Tracheal epithelial cell (primary cell): ENCODE data around the gene OVOL1. TPM values are rescaled to one million over a fixed set of nuclear protein-coding genes. Genes with fewer than 3 reads are reported as not detected.

Experiments
- total RNA-seq: library from RNA; depleted of rRNA; stranded (reverse); fragments of >200 nt; gene quantifications from 2 replicates; pipeline ENCODE4 v1.2.1, GENCODE V29; 2014

The OVOL1 gene
- 8.1 and 61.7 TPM in 2 replicates for total RNA-seq

DNA sequence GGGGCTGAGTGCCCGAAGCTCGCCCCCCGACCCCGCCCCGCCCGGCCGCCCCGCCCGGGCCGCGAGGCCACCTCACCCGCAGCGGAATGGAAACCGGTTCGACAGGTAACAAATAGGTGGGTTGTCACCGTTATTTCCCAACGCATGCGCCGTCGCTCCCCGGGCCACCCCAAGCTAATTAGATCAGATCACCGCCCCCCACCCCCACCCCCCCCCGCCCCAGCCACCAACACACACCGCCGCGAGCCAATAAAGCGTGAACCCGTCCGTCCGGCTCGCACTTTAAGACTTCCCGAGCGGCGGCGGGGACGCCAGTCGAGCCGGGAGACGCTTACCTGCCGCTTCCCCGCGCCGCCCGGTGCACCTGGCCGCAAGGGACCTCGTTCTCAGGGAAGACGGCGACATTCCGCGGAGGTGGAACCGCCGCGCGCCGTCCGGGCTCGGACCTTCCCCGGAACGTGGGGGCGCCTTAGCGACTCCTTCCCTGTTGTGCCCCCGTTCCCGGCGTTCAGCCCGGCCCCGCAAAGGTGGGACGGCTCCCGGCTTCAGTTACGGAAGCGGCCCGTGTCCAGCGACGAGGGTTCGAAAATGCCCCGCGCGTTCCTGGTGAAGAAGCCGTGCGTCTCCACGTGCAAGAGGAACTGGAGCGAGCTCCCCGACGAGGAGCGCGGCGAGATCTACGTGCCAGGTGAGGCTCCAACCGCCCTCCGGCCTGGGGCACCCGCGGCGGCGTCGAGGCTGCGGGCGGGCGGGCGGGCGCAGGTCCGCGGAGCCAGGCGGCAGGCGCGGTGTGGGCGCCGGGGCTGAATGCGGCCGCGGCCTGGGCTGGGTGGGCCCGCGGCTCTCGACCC lies at the start of gene OVOL1:
Gene OVOL1 (plus strand): TSS at position 278 of the 851 bp plus-strand sequence. CDS start 311 bp downstream, at position 589.

DNA sequence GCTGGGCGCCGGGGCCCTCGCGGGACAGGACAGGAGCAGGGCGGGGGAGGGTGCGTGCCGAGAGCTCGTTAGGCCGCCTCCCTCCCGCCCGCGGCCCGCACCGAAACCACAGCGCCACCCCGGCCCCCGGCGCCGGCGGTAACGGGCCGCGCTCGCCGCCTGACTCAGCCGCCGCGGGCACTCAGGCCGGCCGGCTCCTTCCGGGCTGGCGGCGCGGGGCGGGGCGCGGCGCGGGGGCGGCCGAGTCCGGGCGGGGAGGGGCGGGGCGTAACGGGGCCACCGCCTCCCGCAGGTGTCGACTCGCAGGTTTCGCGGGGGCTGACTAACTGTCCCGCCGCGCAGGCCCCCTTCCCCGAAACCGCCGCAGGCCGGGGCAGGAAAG lies 6.1 kb upstream of the OVOL1 start, which contains the start of gene AP5B1:
Gene AP5B1 (minus strand): TSS at position 207 of the 382 bp plus-strand sequence. CDS start 385 bp downstream, outside the sequence.

DNA sequence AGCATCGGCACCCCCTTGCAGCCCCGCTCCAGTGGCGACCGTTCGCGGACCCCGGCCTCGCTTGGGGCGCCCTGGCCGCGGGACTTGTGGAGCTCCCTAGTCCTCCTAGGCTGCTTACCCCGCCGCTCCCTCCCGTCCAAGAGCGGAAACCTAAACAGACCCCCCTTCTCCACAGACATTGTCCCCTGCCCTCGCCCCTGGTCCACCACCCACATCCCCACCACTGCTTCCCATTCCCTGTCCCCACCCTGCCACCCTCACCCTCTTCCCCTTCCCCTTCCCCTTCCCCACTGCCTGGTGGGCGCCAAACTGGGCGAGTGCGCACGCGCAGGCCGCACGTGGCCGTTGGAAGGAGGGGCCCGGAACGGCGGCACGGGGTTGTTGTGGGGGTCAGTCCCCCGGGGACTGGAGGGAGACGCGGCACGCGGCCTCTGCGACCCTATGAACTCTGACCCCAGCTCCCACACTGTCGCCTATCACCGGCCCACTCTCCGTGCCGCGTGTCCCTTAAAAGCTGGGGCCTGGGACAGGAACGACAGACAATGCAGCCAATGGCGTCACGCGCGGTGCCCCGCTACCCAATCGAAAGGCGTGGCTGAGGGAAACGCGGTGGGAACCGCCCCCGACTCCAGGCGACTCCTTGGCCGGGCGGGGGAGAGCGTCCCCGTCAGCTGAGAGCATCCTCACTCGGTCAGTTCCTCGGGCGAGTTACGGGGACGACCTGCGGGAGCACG lies 46.6 kb downstream of the OVOL1 start, which contains the start of gene SNX32:
Gene SNX32 (plus strand): TSS at position 667 of the 734 bp plus-strand sequence. CDS start 103 bp downstream, outside the sequence.

Other genes with a start within 250 kb of the OVOL1 start
- gene LTBP3, start 228.7 kb upstream of the OVOL1 start, total RNA-seq = 19.8 and 39.0 TPM in 2 replicates
- gene ZNRD2, start 216.6 kb upstream of the OVOL1 start, total RNA-seq = 63.3 and 88.9 TPM in 2 replicates
- 12.1 and 17.6 TPM in 2 replicates for gene FAM89B, start 214.5 kb upstream of the OVOL1 start, total RNA-seq
- gene EHBP1L1, start 211.0 kb upstream of the OVOL1 start, total RNA-seq = 60.1 and 66.3 TPM in 2 replicates
- 0.48 and 3.2 TPM in 2 replicates for gene KCNK7, start 191.3 kb upstream of the OVOL1 start, total RNA-seq
- gene MAP3K11, start 172.8 kb upstream of the OVOL1 start, total RNA-seq = 15.6 and 33.7 TPM in 2 replicates
- 11.3 and 15.4 TPM in 2 replicates for gene PCNX3, start 171.3 kb upstream of the OVOL1 start, total RNA-seq
- 20.2 and 22.8 TPM in 2 replicates for gene SIPA1, start 149.0 kb upstream of the OVOL1 start, total RNA-seq
- gene RELA, start 124.1 kb upstream of the OVOL1 start, total RNA-seq = 10.7 and 19.0 TPM in 2 replicates
- gene KAT5, start 74.8 kb upstream of the OVOL1 start, total RNA-seq = 33.0 and 43.6 TPM in 2 replicates
- gene RNASEH2C, start 66.3 kb upstream of the OVOL1 start, total RNA-seq = 13.9 and 42.2 TPM in 2 replicates
- gene AP5B1, start 6.1 kb upstream of the OVOL1 start, total RNA-seq = 11.7 and 23.4 TPM in 2 replicates
- gene SNX32, start 46.9 kb downstream of the OVOL1 start, total RNA-seq = 0.24 and 0.43 TPM in 2 replicates
- 598 and 942 TPM in 2 replicates for gene CFL1, start 71.1 kb downstream of the OVOL1 start, total RNA-seq
- gene MUS81, start 73.4 kb downstream of the OVOL1 start, total RNA-seq = 49.4 and 60.2 TPM in 2 replicates
- 5.3 and 10.4 TPM in 2 replicates for gene EFEMP2, start 85.7 kb downstream of the OVOL1 start, total RNA-seq
- not detected in 2 replicates for gene CTSW, start 92.8 kb downstream of the OVOL1 start, total RNA-seq
- 159 and 174 TPM in 2 replicates for gene FIBP, start 101.4 kb downstream of the OVOL1 start, total RNA-seq
- 40.7 and 53.5 TPM in 2 replicates for gene CCDC85B, start 103.6 kb downstream of the OVOL1 start, total RNA-seq
- 7.0 and 33.3 TPM in 2 replicates for gene FOSL1, start 113.3 kb downstream of the OVOL1 start, total RNA-seq
- gene C11orf68, start 132.0 kb downstream of the OVOL1 start, total RNA-seq = 6.8 and 18.6 TPM in 2 replicates
- gene DRAP1, start 132.4 kb downstream of the OVOL1 start, total RNA-seq = 107 and 153 TPM in 2 replicates
- not detected in 2 replicates for gene TSGA10IP, start 158.4 kb downstream of the OVOL1 start, total RNA-seq
- gene SART1, start 174.7 kb downstream of the OVOL1 start, total RNA-seq = 18.8 and 22.7 TPM in 2 replicates
- 22.4 and 41.4 TPM in 2 replicates for gene EIF1AD, start 215.1 kb downstream of the OVOL1 start, total RNA-seq
- gene BANF1, start 215.4 kb downstream of the OVOL1 start, total RNA-seq = 7.7 and 10.8 TPM in 2 replicates
- 2.3 and 33.7 TPM in 2 replicates for gene CST6, start 224.9 kb downstream of the OVOL1 start, total RNA-seq
- under 0.01 TPM in 1 of 2 replicates, not detected in the other for gene CATSPER1, start 239.4 kb downstream of the OVOL1 start, total RNA-seq